GM13976 (cell line): Measurements from ENCODE around the gene SSX1.
"Not testable (repeated sequence)": the region's sequence is repeated elsewhere in the genome, so short reads cannot be mapped to it uniquely, and the experiment has no call there.

Experiments used
- DNase-seq: peaks from one replicate; pipeline ENCODE4 v3.0.0; 2012; ENCODE audit warnings: low spot score
- in situ Hi-C: fragments of 300-500 bp; cut with MboI; formaldehyde crosslinking; loops from one replicate; pipeline ENCODE4 v1.12.0; 2022; ENCODE audit warnings: low sequenced_read_pairs, mixed read lengths, inconsistent platforms; ENCODE audit not compliant: unreplicated experiment
- TF ChIP-seq, protein P1 (sequence below): IDR thresholded peaks from 2 replicates; pipeline ENCODE4 v1.5.1; 2012; ENCODE audit warnings: borderline replicate concordance, mild to moderate bottlenecking; ENCODE audit not compliant: insufficient read depth; ENCODE audit errors: extremely low read depth, missing control alignments, control extremely low read depth

Gene SSX1, protein sequence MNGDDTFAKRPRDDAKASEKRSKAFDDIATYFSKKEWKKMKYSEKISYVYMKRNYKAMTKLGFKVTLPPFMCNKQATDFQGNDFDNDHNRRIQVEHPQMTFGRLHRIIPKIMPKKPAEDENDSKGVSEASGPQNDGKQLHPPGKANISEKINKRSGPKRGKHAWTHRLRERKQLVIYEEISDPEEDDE

DNA sequence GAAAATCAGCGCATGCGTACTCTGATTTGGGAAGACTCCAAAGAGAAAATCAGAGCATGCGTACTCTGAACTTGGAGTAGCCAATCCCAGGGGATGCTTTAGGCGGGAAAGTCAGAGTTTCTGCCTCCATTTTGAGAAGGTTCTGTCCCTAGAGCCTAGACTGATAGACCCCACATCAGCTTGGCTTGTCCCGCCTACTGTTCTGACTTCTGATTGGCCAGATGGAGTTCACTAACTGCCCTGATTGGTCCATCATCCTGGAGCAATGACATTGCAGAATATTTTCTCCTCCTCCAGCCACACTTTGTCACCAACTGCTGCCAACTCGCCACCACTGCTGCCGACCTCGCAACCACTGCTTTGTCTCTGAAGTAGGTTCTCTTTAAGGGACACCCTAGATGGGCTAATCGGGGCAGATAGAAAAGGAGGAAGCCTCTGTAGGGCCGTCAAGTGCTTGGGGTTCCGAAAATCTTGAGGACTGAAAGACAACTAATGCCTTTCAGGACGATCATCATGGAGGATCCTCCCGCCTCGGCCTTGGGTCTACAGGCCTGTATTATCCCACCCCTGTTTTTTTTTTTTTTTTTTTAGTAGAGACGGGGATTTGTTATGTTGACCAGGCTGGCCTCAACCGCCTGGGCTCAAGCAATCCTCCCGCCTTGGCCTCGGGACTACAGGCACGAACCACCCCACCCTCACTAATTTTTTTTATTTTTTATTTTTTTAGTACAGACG lies at the start of gene SSX1:
SSX1 (plus strand) TSS at position 331 of the 735 bp plus-strand sequence. CDS start 1,850 bp downstream, outside the sequence.
- DNase-seq, in situ Hi-C loops: not testable (repeated sequence)

DNA sequence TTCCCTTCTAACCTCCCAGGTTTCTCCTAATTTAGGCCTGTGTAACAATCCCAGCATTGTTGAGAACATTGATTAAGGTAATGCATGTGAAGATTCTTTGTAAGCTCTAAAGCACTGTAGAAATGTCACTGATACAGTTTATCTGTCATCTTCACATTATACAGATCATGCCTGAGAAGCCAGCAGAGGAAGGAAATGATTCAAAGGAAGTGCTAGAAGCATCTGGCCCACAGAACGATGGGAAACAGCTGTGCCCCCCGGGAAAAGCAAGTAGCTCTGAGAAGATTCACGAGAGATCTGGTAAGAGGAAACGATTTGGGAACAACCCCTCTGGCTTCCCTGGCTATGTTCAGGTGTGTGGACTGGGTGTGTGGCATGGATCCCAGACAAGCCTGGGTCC lies 40.9 kb upstream of the SSX1 start:
- in situ Hi-C loops, DNase-seq: not testable (repeated sequence)

DNA sequence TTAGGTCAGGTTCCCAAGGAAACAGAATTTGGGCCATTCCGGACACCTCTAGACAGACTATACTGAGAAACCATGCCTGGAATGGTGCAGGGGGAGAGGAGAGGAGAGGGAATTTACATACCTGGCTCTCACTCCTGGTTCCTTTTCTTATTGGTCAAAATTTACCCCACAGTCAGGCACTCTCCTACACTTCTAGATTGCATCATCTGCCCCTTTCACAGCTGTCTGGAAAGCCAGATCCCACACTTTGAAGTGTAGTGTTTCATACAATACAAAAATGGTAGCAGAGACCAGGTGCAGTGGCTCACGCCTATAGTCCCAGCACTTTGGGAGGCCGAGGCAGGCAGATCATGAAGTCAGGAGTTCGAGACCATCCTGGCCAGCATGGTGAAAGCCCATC lies 31.0 kb upstream of the SSX1 start:
- DNase-seq, in situ Hi-C loops: not testable (repeated sequence)

DNA sequence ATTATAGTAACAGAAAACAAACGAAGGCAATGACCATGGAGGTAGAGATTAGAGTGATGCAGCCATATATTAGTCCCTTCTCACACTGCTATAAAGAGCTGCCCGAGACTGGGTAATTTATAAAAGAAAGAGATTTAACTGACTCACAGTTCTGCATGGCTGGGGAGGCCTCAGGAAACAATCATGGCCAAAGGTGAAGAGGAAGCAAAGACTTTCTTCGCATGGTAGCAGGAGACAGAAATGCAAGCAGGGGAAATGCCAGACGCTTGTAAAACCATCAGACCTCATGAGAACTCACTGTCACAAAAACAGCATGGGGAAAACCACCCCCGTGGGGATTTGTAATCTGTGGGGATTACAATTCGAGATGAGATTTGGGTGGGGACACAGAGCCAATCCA lies 2.2 kb upstream of the SSX1 start:
- in situ Hi-C loops = not testable (repeated sequence)

DNA sequence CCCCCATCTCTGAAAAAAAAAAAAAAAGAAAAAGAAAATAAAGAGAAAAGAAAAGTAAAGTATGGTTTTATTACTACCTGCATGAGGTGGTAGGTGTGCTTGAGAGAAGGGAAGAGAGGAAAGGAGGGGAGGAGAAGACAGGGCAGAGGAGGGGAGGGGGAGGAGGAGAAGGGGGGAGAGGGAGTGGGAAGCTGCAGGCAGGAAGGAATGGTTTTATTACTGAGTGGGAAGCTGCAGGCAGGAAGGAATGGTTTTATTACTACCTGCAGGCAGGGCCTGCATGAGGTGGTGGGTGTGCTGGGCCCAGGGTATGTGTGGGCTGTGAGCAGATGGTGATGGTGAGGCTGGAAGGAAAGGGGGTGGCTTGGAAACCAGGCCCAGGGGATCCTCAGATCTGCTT lies 19.2 kb downstream of the SSX1 start:
- in situ Hi-C loops, DNase-seq: not testable (repeated sequence)

More for the DNA sequence above, 2.2 kb upstream of the SSX1 start:
- not testable (repeated sequence) for DNase-seq

DNA sequence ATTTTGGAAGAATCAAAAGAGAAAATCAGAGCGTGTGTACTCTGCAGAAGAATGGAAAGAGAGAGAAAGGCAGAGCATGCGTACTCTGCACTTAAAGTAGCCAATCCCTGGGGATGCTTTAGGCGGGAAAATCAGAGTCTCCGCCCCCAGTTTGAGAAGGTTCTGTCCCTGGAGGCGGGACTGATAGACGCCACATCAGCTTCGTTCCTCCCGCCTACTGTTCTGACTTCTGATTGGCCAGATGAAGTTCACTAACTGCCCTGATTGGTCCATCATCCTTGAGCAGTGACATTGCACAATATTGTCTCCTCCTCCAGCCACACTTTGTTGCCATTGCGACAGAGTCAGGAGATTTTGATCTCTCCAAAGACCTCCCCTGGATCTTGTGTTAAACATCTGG lies 23.8 kb downstream of the SSX1 start:
- TF ChIP-seq, protein P1, sequence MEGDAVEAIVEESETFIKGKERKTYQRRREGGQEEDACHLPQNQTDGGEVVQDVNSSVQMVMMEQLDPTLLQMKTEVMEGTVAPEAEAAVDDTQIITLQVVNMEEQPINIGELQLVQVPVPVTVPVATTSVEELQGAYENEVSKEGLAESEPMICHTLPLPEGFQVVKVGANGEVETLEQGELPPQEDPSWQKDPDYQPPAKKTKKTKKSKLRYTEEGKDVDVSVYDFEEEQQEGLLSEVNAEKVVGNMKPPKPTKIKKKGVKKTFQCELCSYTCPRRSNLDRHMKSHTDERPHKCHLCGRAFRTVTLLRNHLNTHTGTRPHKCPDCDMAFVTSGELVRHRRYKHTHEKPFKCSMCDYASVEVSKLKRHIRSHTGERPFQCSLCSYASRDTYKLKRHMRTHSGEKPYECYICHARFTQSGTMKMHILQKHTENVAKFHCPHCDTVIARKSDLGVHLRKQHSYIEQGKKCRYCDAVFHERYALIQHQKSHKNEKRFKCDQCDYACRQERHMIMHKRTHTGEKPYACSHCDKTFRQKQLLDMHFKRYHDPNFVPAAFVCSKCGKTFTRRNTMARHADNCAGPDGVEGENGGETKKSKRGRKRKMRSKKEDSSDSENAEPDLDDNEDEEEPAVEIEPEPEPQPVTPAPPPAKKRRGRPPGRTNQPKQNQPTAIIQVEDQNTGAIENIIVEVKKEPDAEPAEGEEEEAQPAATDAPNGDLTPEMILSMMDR = no peak
- in situ Hi-C loops = no loop called here
- no peak for DNase-seq

DNA sequence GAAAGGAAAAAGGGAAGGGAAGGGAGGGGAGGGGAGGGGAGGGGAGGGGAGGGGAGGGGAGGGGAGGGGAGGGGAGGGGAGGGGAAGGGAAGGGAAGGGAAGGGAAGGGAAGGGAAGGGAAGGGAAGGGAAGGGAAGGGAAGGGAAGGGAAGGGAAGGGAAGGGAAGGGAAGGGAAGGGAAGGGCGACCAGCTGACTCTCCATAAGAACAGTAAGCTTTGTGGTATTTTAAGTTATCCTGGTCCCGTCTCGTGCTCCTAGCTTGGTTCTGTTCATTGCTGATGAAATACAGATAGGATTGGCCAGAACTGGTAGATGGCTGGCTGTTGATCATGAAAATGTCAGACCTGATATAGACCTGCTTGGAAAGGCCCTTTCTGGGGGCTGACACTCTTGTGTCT lies 25.5 kb downstream of the SSX1 start:
- DNase-seq, in situ Hi-C loops: not testable (repeated sequence)

DNA sequence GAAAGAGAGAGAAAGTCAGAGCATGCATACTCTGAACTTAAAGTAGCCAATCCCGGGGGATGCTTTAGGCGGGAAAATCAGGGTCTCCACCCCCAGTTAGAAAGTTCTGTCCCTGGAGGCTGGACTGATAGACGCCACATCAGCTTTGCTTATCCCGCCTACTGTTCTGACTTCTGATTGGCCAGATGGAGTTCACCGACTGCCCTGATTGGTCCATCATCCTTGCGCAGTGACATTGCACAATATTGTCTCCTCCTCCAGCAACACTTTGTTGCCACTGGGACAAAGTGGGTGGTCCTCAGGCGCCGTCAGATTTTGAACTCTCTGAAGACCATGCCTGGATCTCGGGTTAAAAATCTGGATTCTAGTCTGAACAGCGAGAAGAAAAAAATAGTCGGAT lies 51.0 kb downstream of the SSX1 start:
- no peak for DNase-seq
- in situ Hi-C loops = no loop called here
- TF ChIP-seq, protein P1 = no peak

DNA sequence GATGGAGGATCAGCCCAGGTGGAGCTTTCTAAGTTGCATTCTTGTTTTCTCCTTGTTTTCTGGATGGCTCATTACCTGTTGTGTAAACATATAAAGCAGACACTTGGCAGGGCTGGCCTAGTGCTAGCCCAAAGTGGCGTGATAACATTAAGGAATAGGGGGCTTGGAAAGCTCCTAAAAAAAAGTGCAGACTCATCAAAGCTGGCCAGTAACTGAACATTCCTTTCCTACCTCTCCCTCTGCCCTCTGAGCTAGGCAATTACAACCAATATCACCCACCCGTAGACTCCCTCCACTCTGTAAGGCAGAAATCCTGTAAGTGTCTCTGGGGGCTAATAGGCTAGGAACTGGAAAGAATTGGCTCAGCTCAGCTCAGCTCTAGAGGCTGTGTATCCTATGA lies 58.8 kb downstream of the SSX1 start:
- in situ Hi-C loops = not testable (repeated sequence)

More for the DNA sequence above, 58.8 kb downstream of the SSX1 start:
- not testable (repeated sequence) for DNase-seq
